H9 (cell line): ENCODE data around the gene GARNL3. TPM values are rescaled to one million over a fixed set of nuclear protein-coding genes. Genes with fewer than 3 reads are reported as not detected.
A peak's percentile ranks its signal among the peaks of the same experiment; 100 is the strongest.

ENCODE experiments used
- DNase-seq: peaks from one replicate; pipeline ENCODE4 v3.0.0-alpha.2; 2017
- H2AFZ ChIP-seq: one replicate; pipeline ENCODE4 v1.6.1; 2013; ENCODE audit warnings: mild to moderate bottlenecking, low read length, control low read depth, moderate library complexity
- H2AK5ac ChIP-seq: 2 replicates; pipeline ENCODE4 v1.6.1; 2013; ENCODE audit warnings: low read length, control low read depth, mixed read lengths; ENCODE audit not compliant: insufficient read length
- H2BK120ac ChIP-seq: one replicate; pipeline ENCODE4 v1.6.1; 2013; ENCODE audit warnings: low read depth, mild to moderate bottlenecking, low read length, control low read depth, inconsistent platforms; ENCODE audit not compliant: poor library complexity, severe bottlenecking
- H2BK12ac ChIP-seq: 2 replicates; pipeline ENCODE4 v1.6.1; 2013; ENCODE audit warnings: low read length, control low read depth, mixed read lengths, low read depth; ENCODE audit not compliant: insufficient read length
- H2BK15ac ChIP-seq: 2 replicates; pipeline ENCODE4 v1.6.1; 2013; ENCODE audit warnings: low read depth, low read length, control low read depth
- H2BK20ac ChIP-seq: one replicate; pipeline ENCODE4 v1.6.1; 2013; ENCODE audit warnings: low read depth, mild to moderate bottlenecking, low read length, control low read depth, inconsistent platforms; ENCODE audit not compliant: poor library complexity, severe bottlenecking
- H2BK5ac ChIP-seq: 2 replicates; pipeline ENCODE4 v1.6.1; 2013; ENCODE audit warnings: low read length, control low read depth, mixed read lengths; ENCODE audit not compliant: insufficient read length
- H3K14ac ChIP-seq: 2 replicates; pipeline ENCODE4 v1.6.1; 2013; ENCODE audit warnings: low read length, control low read depth; ENCODE audit not compliant: insufficient read depth
- H3K18ac ChIP-seq: 2 replicates; pipeline ENCODE4 v1.6.1; 2013; ENCODE audit warnings: low read depth, mild to moderate bottlenecking, mixed read lengths, low read length, control low read depth; ENCODE audit not compliant: insufficient read length
- H3K23ac ChIP-seq: 2 replicates; pipeline ENCODE4 v1.6.1; 2013; ENCODE audit warnings: low read length, control low read depth, mixed read lengths, low read depth; ENCODE audit not compliant: insufficient read length
- H3K23me2 ChIP-seq: 2 replicates; pipeline ENCODE4 v1.6.1; 2013; ENCODE audit warnings: low read depth, mild to moderate bottlenecking, mixed read lengths, low read length, control low read depth; ENCODE audit not compliant: insufficient read length, poor library complexity, severe bottlenecking
- H3K27ac ChIP-seq: 2 replicates; pipeline ENCODE4 v1.5.1; 2013; ENCODE audit warnings: low read length, control low read depth, mixed read lengths, low read depth; ENCODE audit not compliant: insufficient read length
- H3K27me3 ChIP-seq: 2 replicates; pipeline ENCODE4 v1.6.1; 2013; ENCODE audit warnings: low read length, control low read depth, inconsistent platforms; ENCODE audit not compliant: insufficient read depth
- H3K4ac ChIP-seq: 2 replicates; pipeline ENCODE4 v1.6.1; 2013; ENCODE audit warnings: low read depth, mild to moderate bottlenecking, control low read depth, inconsistent platforms, low read length, moderate library complexity
- H3K4me1 ChIP-seq: 2 replicates; pipeline ENCODE4 v1.6.1; 2013; ENCODE audit warnings: low read length, control low read depth, inconsistent platforms; ENCODE audit not compliant: insufficient read depth
- H3K4me2 ChIP-seq: 2 replicates; pipeline ENCODE4 v1.6.1; 2013; ENCODE audit warnings: low read length, control low read depth, mixed read lengths; ENCODE audit not compliant: insufficient read length, insufficient read depth
- H3K56ac ChIP-seq: 2 replicates; pipeline ENCODE4 v1.6.1; 2013; ENCODE audit warnings: low read depth, mild to moderate bottlenecking, mixed read lengths, low read length, control low read depth; ENCODE audit not compliant: insufficient read length
- H3K79me1 ChIP-seq: 2 replicates; pipeline ENCODE4 v1.6.1; 2013; ENCODE audit warnings: low read depth, mild to moderate bottlenecking, moderate library complexity, low read length, control low read depth, inconsistent platforms; ENCODE audit not compliant: insufficient read depth, poor library complexity, severe bottlenecking
- H3K79me2 ChIP-seq: 2 replicates; pipeline ENCODE4 v1.6.1; 2013; ENCODE audit warnings: low read length, control low read depth, inconsistent platforms; ENCODE audit not compliant: insufficient read depth
- H3K9ac ChIP-seq: 2 replicates; pipeline ENCODE4 v1.6.1; 2013; ENCODE audit warnings: low read length, control low read depth, mixed read lengths; ENCODE audit not compliant: insufficient read length; ENCODE audit errors: extremely low read depth
- H3K9me3 ChIP-seq: one replicate; pipeline ENCODE4 v1.6.1; 2013; ENCODE audit warnings: low read depth, low read length, inconsistent platforms; ENCODE audit not compliant: control insufficient read depth
- H3T11ph ChIP-seq: one replicate; pipeline ENCODE4 v1.6.1; 2013; ENCODE audit warnings: mild to moderate bottlenecking, low read length, control low read depth, inconsistent platforms
- H4K20me1 ChIP-seq: one replicate; pipeline ENCODE4 v1.6.1; 2013; ENCODE audit not compliant: control insufficient read depth, insufficient read length, insufficient read depth
- H4K5ac ChIP-seq: 2 replicates; pipeline ENCODE4 v1.6.1; 2013; ENCODE audit warnings: low read depth, mild to moderate bottlenecking, mixed read lengths, low read length, control low read depth; ENCODE audit not compliant: insufficient read length
- H4K8ac ChIP-seq: replicated peaks from 2 replicates; pipeline ENCODE4 v1.6.1; 2013; ENCODE audit warnings: low read length, control low read depth, mixed read lengths, low read depth; ENCODE audit not compliant: insufficient read length
- H4K91ac ChIP-seq: 2 replicates; pipeline ENCODE4 v1.6.1; 2013; ENCODE audit warnings: low read depth, mild to moderate bottlenecking, moderate library complexity, mixed read lengths, low read length, control low read depth; ENCODE audit not compliant: insufficient read length
- H3K27ac Mint-ChIP-seq, 3 experiments: 2 replicates in 2 of 3; 3 replicates in 1 of 3; pipeline ENCODE4 v1.8.0; 2020 to 2021; ENCODE audit warnings: mixed read lengths in 3 of 3, mild to moderate bottlenecking in 1 of 3, moderate library complexity in 1 of 3
- H3K27me3 Mint-ChIP-seq: 2 replicates; pipeline ENCODE4 v1.8.0; 2021; ENCODE audit warnings: low read depth, mild to moderate bottlenecking, moderate library complexity, mixed read lengths
- H3K36me3 Mint-ChIP-seq, 3 experiments: 2 replicates in 2 of 3; 3 replicates in 1 of 3; pipeline ENCODE4 v1.8.0; 2020 to 2021; ENCODE audit warnings: low read depth in 3 of 3, mixed read lengths in 3 of 3; ENCODE audit not compliant: insufficient read depth in 1 of 3
- H3K4me1 Mint-ChIP-seq, 2 experiments: 2 replicates each; pipeline ENCODE4 v1.8.0; 2020; ENCODE audit warnings: mixed read lengths in 2 of 2
- H3K4me3 Mint-ChIP-seq, 2 experiments: 2 replicates in 1 of 2; 3 replicates in 1 of 2; pipeline ENCODE4 v1.8.0; 2020 to 2021; ENCODE audit warnings: mild to moderate bottlenecking in 2 of 2, mixed read lengths in 2 of 2, moderate library complexity in 1 of 2
- H3K9me3 Mint-ChIP-seq, 2 experiments: 2 replicates in 1 of 2; 3 replicates in 1 of 2; pipeline ENCODE4 v1.8.0; 2020; ENCODE audit warnings: mild to moderate bottlenecking in 2 of 2, mixed read lengths in 2 of 2, moderate library complexity in 1 of 2
- CTCF ChIP-seq: fragments of 200-600 bp; sonication (generic); conservative IDR thresholded peaks from 3 replicates; pipeline ENCODE4 v1.8.0; 2021; ENCODE audit warnings: antibody characterized with exemption, mild to moderate bottlenecking
- WGBS: extraction: QIAGEN DNeasy Blood & Tissue Kit; methylation state at CpG from one replicate; pipeline ENCODE4 v1.1.7; 2013; ENCODE audit warnings: missing lambda C conversion rate, low lambda C conversion rate, mixed read lengths; ENCODE audit not compliant: insufficient read length; ENCODE audit errors: extremely low coverage; 5-methylcytosine and 5-hydroxymethylcytosine counted together
- total RNA-seq: library from RNA; stranded (reverse); gene quantifications from 2 replicates; pipeline ENCODE4 v1.2.1, GENCODE V29; 2021

The GARNL3 gene
- total RNA-seq, 1 experiment from 2014 or later, result 8.7 TPM

- H3K4me1 Mint-ChIP-seq, result peaks cover 10 to 14% of the 10 kb centered on the region in 2 experiments
- no peak overlapping the region for H4K8ac ChIP-seq
- no peak overlapping the region for H3K23ac ChIP-seq
- no peak overlapping the region for H3K56ac ChIP-seq
- H2BK12ac ChIP-seq, result no peak overlapping the region
- no peak for DNase-seq
- no peaks in the 10 kb centered on the region for H3K4me1 ChIP-seq
- H3K18ac ChIP-seq, result no peak overlapping the region
- H3K27me3 Mint-ChIP-seq, result peaks cover 11% of the 10 kb centered on the region
- H4K20me1 ChIP-seq, result no peaks in the 10 kb centered on the region
- peak overlapping the region; percentile 68 to 87 for H3K4me3 Mint-ChIP-seq
- TF ChIP-seq CTCF, result no peak
- no peak overlapping the region for H2AK5ac ChIP-seq
- H2BK15ac ChIP-seq, result no peak overlapping the region
- no peak overlapping the region for H2AFZ ChIP-seq
- H2BK20ac ChIP-seq, result no peak overlapping the region
- no peak overlapping the region for H3K9ac ChIP-seq
- H3K27ac ChIP-seq, result no peak overlapping the region
- peak overlapping the region; percentile 64 for H3K4me2 ChIP-seq
- H2BK5ac ChIP-seq, result no peak overlapping the region
- H3K27me3 ChIP-seq, result no peaks in the 10 kb centered on the region
- no peak overlapping the region for H3K14ac ChIP-seq
- H3K9me3 ChIP-seq, result no peaks in the 10 kb centered on the region
- no peak overlapping the region for H3K4ac ChIP-seq
- peaks cover 11% of the 10 kb centered on the region for H3K23me2 ChIP-seq
- H3K79me1 ChIP-seq, result no peaks in the 10 kb centered on the region
- no peak overlapping the region for H3T11ph ChIP-seq
- no peaks in the 10 kb centered on the region for H3K9me3 Mint-ChIP-seq
- no peak overlapping the region; a peak in 1 of 7 replicates for H3K27ac Mint-ChIP-seq
- H2BK120ac ChIP-seq, result no peak overlapping the region
- WGBS, result no CpG with 5 or more reads among the region's 13 CpGs
- H4K91ac ChIP-seq, result no peak overlapping the region
- H3K79me2 ChIP-seq, result no peaks in the 10 kb centered on the region
- peaks cover 1 to 14% (median 7%) of the 10 kb centered on the region in 3 experiments; a peak in 5 of 7 replicates for H3K36me3 Mint-ChIP-seq
- no peak overlapping the region for H4K5ac ChIP-seq
Measured at GRCh38 chr9:127398715-127399400, 134.3 kb downstream of the GARNL3 start.
